ENCODE data around the gene SPTBN4. TPM values are rescaled to one million over a fixed set of nuclear protein-coding genes. Genes with fewer than 3 reads are reported as not detected.

Gene SPTBN4
- total RNA-seq, 1 experiment from 2014 or later = 0.48 TPM

DNA sequence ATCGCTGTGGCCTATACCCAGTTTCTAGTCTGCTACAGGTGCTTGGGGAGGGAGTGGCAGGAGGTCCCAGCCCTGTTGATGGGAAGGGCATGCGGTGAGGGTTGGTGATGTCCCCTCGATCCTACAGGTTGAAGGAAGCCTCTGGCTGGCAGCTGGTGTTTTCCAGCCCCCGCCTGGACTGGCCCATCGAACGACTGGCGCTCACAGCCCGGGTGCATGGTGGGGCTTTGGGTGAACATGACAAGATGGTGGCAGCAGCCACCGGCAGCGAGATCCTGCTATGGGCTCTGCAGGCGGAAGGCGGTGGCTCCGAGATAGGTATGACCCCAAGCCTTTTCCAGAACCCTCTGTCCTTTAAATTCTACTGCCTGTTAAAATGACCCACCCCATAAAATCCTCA, 113.8 kb downstream of the SPTBN4 start:
- peaks cover 6% of the 10 kb centered on the region; the same call in 1 of the 2 replicates for H3K79me2 ChIP-seq (ENCODE audit: low read depth)
- intact Hi-C loops (cut with micrococcal nuclease; ENCODE audit: unreplicated experiment) = no loop called here
- H3K9me3 ChIP-seq (ENCODE audit: insufficient read depth, low read depth) = no peaks in the 10 kb centered on the region
- H3F3A ChIP-seq (ENCODE audit: insufficient read depth, low read depth) = peaks cover 14% of the 10 kb centered on the region
- no peak overlapping the region for H3K4me3 ChIP-seq
- no peaks in the 10 kb centered on the region for H3K36me3 ChIP-seq (ENCODE audit: low read depth)
- no peaks in the 10 kb centered on the region for H4K20me1 ChIP-seq (ENCODE audit: insufficient read depth)
- no peak overlapping the region for H3K4me2 ChIP-seq
- no peaks in the 10 kb centered on the region for H3K27me3 ChIP-seq (ENCODE audit: insufficient read depth, low read depth)
- H2AFZ ChIP-seq = no peak overlapping the region
- ChIA-PET CTCF (no interaction called here), POLR2A (ENCODE audit: unreplicated experiment) (no interaction called here)
- TF ChIP-seq, protein P1, sequence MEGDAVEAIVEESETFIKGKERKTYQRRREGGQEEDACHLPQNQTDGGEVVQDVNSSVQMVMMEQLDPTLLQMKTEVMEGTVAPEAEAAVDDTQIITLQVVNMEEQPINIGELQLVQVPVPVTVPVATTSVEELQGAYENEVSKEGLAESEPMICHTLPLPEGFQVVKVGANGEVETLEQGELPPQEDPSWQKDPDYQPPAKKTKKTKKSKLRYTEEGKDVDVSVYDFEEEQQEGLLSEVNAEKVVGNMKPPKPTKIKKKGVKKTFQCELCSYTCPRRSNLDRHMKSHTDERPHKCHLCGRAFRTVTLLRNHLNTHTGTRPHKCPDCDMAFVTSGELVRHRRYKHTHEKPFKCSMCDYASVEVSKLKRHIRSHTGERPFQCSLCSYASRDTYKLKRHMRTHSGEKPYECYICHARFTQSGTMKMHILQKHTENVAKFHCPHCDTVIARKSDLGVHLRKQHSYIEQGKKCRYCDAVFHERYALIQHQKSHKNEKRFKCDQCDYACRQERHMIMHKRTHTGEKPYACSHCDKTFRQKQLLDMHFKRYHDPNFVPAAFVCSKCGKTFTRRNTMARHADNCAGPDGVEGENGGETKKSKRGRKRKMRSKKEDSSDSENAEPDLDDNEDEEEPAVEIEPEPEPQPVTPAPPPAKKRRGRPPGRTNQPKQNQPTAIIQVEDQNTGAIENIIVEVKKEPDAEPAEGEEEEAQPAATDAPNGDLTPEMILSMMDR (conservative IDR thresholded peaks at IDR 0.05) = no peak
- TF ChIP-seq EZH2 (IDR thresholded peaks at IDR 0.05; ENCODE audit: low read depth) = no peak
- peaks cover 20% of the 10 kb centered on the region; the same call in 1 of the 2 replicates for H3K4me1 ChIP-seq (replicated peaks; ENCODE audit: insufficient read depth)
- H3K9me2 ChIP-seq (ENCODE audit: insufficient read depth) = no peaks in the 10 kb centered on the region
- BruUV-seq (replicated peaks) = no TSS peak
- DNase-seq = no peak
- no peak overlapping the region for H3K27ac ChIP-seq

DNA sequence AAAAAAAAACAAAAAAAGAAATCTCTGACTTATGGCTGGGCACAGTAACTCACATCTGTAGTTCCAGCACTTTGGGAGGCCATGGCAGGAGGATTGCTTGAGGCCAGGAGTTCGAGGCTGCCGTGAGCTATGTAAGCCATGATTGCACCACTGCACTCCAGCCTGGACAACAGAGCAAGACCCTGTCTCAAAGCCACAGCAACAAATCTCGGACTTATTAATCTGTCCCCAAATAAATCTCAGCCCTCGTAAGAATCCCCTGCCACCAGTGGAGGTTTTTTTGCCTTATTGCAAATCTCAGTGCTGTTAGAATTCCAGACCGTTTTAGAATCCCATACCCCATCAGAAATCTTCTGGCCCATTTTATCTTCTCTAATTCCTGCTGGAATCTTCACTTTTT, 114.7 kb downstream of the SPTBN4 start:
- Histone ChIP-seq H3K27ac (no peak overlapping the region), H3K9me2 (ENCODE audit: insufficient read depth) (no peaks in the 10 kb centered on the region), H3K36me3 (ENCODE audit: low read depth) (no peaks in the 10 kb centered on the region), H3K9me3 (ENCODE audit: insufficient read depth, low read depth) (no peaks in the 10 kb centered on the region), H3K79me2 (ENCODE audit: low read depth) (peaks cover 6% of the 10 kb centered on the region; the same call in 1 of the 2 replicates), H3K4me1 (replicated peaks; ENCODE audit: insufficient read depth) (peaks cover 20% of the 10 kb centered on the region; the same call in 1 of the 2 replicates), H3K27me3 (ENCODE audit: insufficient read depth, low read depth) (no peaks in the 10 kb centered on the region), H2AFZ (no peak overlapping the region), H3F3A (ENCODE audit: insufficient read depth, low read depth) (peaks cover 18% of the 10 kb centered on the region), H4K20me1 (ENCODE audit: insufficient read depth) (no peaks in the 10 kb centered on the region), H3K4me2 (no peak overlapping the region), H3K4me3 (no peak overlapping the region)
- ChIA-PET CTCF (interaction anchor here (0.6 kb wide), 2 partner anchors 20 to 25 kb away, joined by 7 to 11 read pairs; no protein-coding TSS in a partner anchor), POLR2A (ENCODE audit: unreplicated experiment) (interaction anchor here (0.5 kb wide), 1 partner anchor 13 kb away, joined by 4 read pairs; no protein-coding TSS in a partner anchor)
- intact Hi-C loops (cut with micrococcal nuclease; ENCODE audit: unreplicated experiment) = no loop called here
- BruUV-seq (replicated peaks) = no TSS peak
- TF ChIP-seq, protein P1 (conservative IDR thresholded peaks at IDR 0.05) = no peak
- TF ChIP-seq EZH2 (IDR thresholded peaks at IDR 0.05; ENCODE audit: low read depth) = no peak
- no peak for DNase-seq

DNA sequence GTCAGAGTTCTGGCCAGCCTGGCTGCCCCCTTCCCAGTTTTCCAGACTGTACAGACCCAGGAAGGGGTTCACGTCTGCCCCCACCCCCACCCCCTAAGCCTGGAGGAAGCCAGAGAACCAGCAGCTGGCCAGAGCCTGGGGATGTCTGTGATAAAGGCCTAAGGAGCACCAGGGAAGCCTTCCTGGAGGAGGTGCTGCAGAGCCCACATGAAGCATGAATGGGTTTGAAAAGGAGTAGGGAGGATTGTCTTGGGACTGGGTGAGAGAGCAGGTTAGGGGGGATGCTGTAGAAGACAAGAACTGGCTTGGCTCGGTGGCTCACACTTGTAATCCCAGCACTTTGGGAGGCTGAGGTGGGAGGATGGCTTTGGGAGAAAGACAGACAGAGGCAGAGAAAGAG, 115.7 kb downstream of the SPTBN4 start:
- Histone ChIP-seq H3K27ac (no peak overlapping the region), H3K4me1 (replicated peaks; ENCODE audit: insufficient read depth) (peaks cover 19% of the 10 kb centered on the region; the same call in 1 of the 2 replicates), H2AFZ (no peak overlapping the region), H3K27me3 (ENCODE audit: insufficient read depth, low read depth) (no peaks in the 10 kb centered on the region), H3K79me2 (ENCODE audit: low read depth) (peaks cover 1% of the 10 kb centered on the region; the same call in 1 of the 2 replicates), H3K9me2 (ENCODE audit: insufficient read depth) (no peaks in the 10 kb centered on the region), H3K36me3 (ENCODE audit: low read depth) (no peaks in the 10 kb centered on the region), H3K4me3 (no peak overlapping the region), H4K20me1 (ENCODE audit: insufficient read depth) (no peaks in the 10 kb centered on the region), H3F3A (ENCODE audit: insufficient read depth, low read depth) (peaks cover 18% of the 10 kb centered on the region), H3K4me2 (no peak overlapping the region), H3K9me3 (ENCODE audit: insufficient read depth, low read depth) (no peaks in the 10 kb centered on the region)
- BruUV-seq (replicated peaks) = no TSS peak
- TF ChIP-seq, protein P1 (conservative IDR thresholded peaks at IDR 0.05) = no peak
- TF ChIP-seq EZH2 (IDR thresholded peaks at IDR 0.05; ENCODE audit: low read depth) = no peak
- CTCF ChIA-PET = interaction anchor here (0.6 kb wide), 1 partner anchor 21 kb away, joined by 11 read pairs; no protein-coding TSS in a partner anchor
- POLR2A ChIA-PET (ENCODE audit: unreplicated experiment) = no interaction called here
- no peak for DNase-seq
- intact Hi-C loops (cut with micrococcal nuclease; ENCODE audit: unreplicated experiment) = no loop called here

Data from PC-9 (cell line).